Fibroblast of pulmonary artery (primary cell): ENCODE data around the gene CXCR3.
A peak's percentile ranks its signal among the peaks of the same experiment; 100 is the strongest.

Experiments used
- DNase-seq: peaks from one replicate; pipeline ENCODE4 v3.0.0-alpha.2; 2010; ENCODE audit warnings: low read depth
- H3K4me3 ChIP-seq: replicated peaks from 2 replicates; pipeline ENCODE4 v1.5.1; 2011; ENCODE audit warnings: low read depth, mild to moderate bottlenecking, control low read depth, low read length, moderate library complexity
- CTCF ChIP-seq: IDR thresholded peaks from 2 replicates; pipeline ENCODE4 v1.5.1; 2011; ENCODE audit warnings: mild to moderate bottlenecking, control low read depth, low read length, inconsistent platforms; ENCODE audit errors: missing control alignments

The CXCR3 gene

GRCh38 chrX:71661919-71662318 lies 43.6 kb upstream of the CXCR3 start:
- TF ChIP-seq CTCF, result no peak
- no peak for DNase-seq
- no peak overlapping the region for H3K4me3 ChIP-seq

GRCh38 chrX:71660562-71661416 lies 42.5 kb upstream of the CXCR3 start:
- TF ChIP-seq CTCF, result no peak
- no peak overlapping the region for H3K4me3 ChIP-seq
- DNase-seq, result no peak

DNA sequence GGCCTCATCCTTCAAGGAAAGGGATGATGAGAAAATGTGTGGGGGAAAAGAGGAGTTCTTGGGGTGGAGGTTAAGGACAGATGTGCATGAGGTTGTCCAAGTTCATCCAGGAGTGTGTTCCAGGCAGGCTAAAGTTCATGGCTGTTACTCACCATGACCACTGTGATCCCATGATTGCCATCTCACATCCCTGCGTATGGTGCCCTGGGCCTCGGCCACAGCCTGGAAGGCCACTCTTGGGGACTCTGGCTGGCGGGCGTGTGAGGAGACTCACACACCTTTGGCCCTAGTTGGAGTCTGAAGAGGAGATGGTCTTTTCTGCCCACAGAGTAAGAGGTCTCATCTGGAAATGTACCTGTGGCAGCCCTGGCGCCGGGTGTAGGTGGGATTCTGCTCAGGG lies 41.6 kb upstream of the CXCR3 start:
- no peak overlapping the region for H3K4me3 ChIP-seq
- no peak for TF ChIP-seq CTCF
- no peak for DNase-seq

- no peak overlapping the region for H3K4me3 ChIP-seq
- DNase-seq, result no peak
- no peak for TF ChIP-seq CTCF
These were observed 41.0 kb upstream of the CXCR3 start for GRCh38 chrX:71659342-71659741.

GRCh38 chrX:71657267-71657666 lies 39.0 kb upstream of the CXCR3 start:
- no peak for TF ChIP-seq CTCF
- no peak overlapping the region for H3K4me3 ChIP-seq
- no peak for DNase-seq

- no peak for TF ChIP-seq CTCF
- no peak for DNase-seq
- H3K4me3 ChIP-seq, result no peak overlapping the region
These were observed 35.0 kb upstream of the CXCR3 start for GRCh38 chrX:71653344-71653743.

DNA sequence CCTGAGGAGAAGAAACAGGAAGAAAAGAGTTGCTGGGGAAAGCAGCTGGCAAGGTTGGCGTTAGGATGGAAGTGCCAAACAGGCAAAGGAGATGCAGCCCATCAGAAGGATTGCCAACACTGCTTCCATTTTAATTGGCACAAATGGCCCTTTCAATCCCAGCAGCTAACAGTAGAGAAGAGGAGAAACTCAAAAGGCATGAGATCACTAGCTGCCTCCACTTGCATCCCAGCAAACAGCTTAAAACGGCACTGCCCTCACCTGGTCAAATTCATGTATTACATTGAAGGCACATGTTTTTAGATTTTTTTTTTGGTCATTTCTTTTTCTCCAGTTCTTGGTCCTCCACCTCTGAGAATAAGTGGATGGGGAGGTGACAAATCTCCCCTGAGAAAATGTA lies 34.1 kb upstream of the CXCR3 start:
- peak; percentile 57 for TF ChIP-seq CTCF
- DNase-seq, result peak; percentile 68
- H3K4me3 ChIP-seq, result no peak overlapping the region
